K562 (cell line): Measurements from ENCODE around the gene SCARF1. TPM values are rescaled to one million over a fixed set of nuclear protein-coding genes. Genes with fewer than 3 reads are reported as not detected.

Experiments used
- ARNT ChIP-seq, 2 experiments: fragments of 450-650 bp; IDR thresholded peaks; 2 replicates each; pipeline ENCODE4 v1.6.1; 2016; ENCODE audit warnings: mild to moderate bottlenecking in 1 of 2
- CBX5 ChIP-seq: IDR thresholded peaks from 2 replicates; pipeline ENCODE4 v1.6.1; 2014; ENCODE audit warnings: low read depth, borderline replicate concordance
- CBX8 ChIP-seq: fragments of 200-600 bp; sonication (generic); IDR thresholded peaks from 2 replicates; pipeline ENCODE4 v1.6.1; 2012; ENCODE audit warnings: borderline replicate concordance, mixed run types, low read depth, mild to moderate bottlenecking, moderate library complexity, mixed read lengths, low read length, control low read depth, inconsistent platforms; ENCODE audit not compliant: poor library complexity, severe bottlenecking; ENCODE audit errors: extremely low read depth
- CREB1 ChIP-seq, 2 experiments: sonication (generic) in 1 of 2; formaldehyde crosslinking in 1 of 2; IDR thresholded peaks; 2 replicates each; pipeline versions ENCODE4 v1.6.1 to v1.8.0; 2012 to 2022; ENCODE audit warnings: inconsistent platforms in 1 of 2, mild to moderate bottlenecking in 1 of 2, missing genetic modification reagents in 1 of 2, moderate library complexity in 1 of 2
- HNRNPH1 ChIP-seq: fragments of 200-400 bp; formaldehyde crosslinking; optimal IDR thresholded peaks from 2 replicates; pipeline ENCODE3; 2017; ENCODE audit warnings: low read depth, mild to moderate bottlenecking, low read length, moderate library complexity
- KDM5B ChIP-seq: fragments of 200-600 bp; sonication (generic); IDR thresholded peaks from 2 replicates; pipeline ENCODE4 v1.6.1; 2012; ENCODE audit warnings: low read depth, mild to moderate bottlenecking, moderate library complexity, low read length, control low read depth, inconsistent platforms; ENCODE audit not compliant: insufficient replicate concordance
- MGA ChIP-seq: fragments of 450-650 bp; IDR thresholded peaks from 2 replicates; pipeline ENCODE4 v1.6.1; 2016; ENCODE audit warnings: mild to moderate bottlenecking, moderate library complexity
- NFE2L1 ChIP-seq: fragments of 450-650 bp; IDR thresholded peaks from 2 replicates; pipeline ENCODE4 v1.6.1; 2016; ENCODE audit warnings: missing genetic modification characterization, low read depth, mild to moderate bottlenecking, missing compliant biosample characterization, moderate library complexity, borderline replicate concordance
- SAP30 ChIP-seq: fragments of 200-600 bp; sonication (generic); IDR thresholded peaks from 2 replicates; pipeline ENCODE4 v1.6.1; 2012; ENCODE audit warnings: borderline replicate concordance, low read depth, mild to moderate bottlenecking, moderate library complexity, low read length, control low read depth, inconsistent platforms; ENCODE audit not compliant: insufficient read depth, poor library complexity, severe bottlenecking
- THAP7 ChIP-seq: fragments of 250-450 bp; sonication (Bioruptor Pico); IDR thresholded peaks from 2 replicates; pipeline ENCODE4 v1.5.0; 2021
- ZNF165 ChIP-seq: fragments of 250-450 bp; sonication (Bioruptor Pico); IDR thresholded peaks from 2 replicates; pipeline ENCODE4 v1.4.0; 2020; ENCODE audit warnings: borderline replicate concordance
- ZNF75A ChIP-seq: fragments of 450-650 bp; formaldehyde crosslinking; IDR thresholded peaks from 2 replicates; pipeline ENCODE4 v1.4.0; 2020; ENCODE audit warnings: mild to moderate bottlenecking
- ZNF79 ChIP-seq: fragments of 250-450 bp; sonication (Bioruptor Pico); IDR thresholded peaks from 2 replicates; pipeline ENCODE4 v1.4.0; 2020; ENCODE audit warnings: low read depth, mild to moderate bottlenecking, moderate library complexity
- polyA plus RNA-seq, 8 experiments: library from polyadenylated mRNA; depleted of rRNA in 4 of 8; stranded (reverse) in 5 of 8; unstranded in 3 of 8; fragments of >200 nt; fragmentation: Nextera tagmentation in 2 of 8; fragmentation: Illumina TruSeq in 1 of 8; extraction: Ambion mirVana in 2 of 8; extraction: Trizol in 1 of 8; gene quantifications; 2 replicates each; pipeline versions ENCODE4 v1.2.1 to v1.2.3, GENCODE V29; 2011 to 2014; ENCODE audit warnings: inconsistent platforms in 1 of 8, missing spikeins in 1 of 8
- total RNA-seq, 7 experiments: library from RNA; depleted of rRNA in 6 of 7; stranded (reverse); fragments of >200 nt in 6 of 7; fragmentation: Illumina TruSeq in 2 of 7; extraction: Trizol in 2 of 7; gene quantifications; 2 replicates each; pipeline versions ENCODE4 v1.2.1 to v1.2.3, GENCODE V29; 2011 to 2021; ENCODE audit warnings: low replicate concordance in 1 of 7
- TF ChIP-seq, protein P1 (sequence below): fragments of 250-450 bp; sonication (Bioruptor Pico); IDR thresholded peaks from 2 replicates; pipeline ENCODE4 v1.8.0; 2021; ENCODE audit warnings: moderate library complexity, mild to moderate bottlenecking, inconsistent platforms

Gene SCARF1
- total and polyA plus RNA-seq, 9 of the 15 experiments (the other 6 are each of a cell fraction or from before 2014, with no cell fraction given): 0.04 to 2.1 (median 0.63) TPM

DNA sequence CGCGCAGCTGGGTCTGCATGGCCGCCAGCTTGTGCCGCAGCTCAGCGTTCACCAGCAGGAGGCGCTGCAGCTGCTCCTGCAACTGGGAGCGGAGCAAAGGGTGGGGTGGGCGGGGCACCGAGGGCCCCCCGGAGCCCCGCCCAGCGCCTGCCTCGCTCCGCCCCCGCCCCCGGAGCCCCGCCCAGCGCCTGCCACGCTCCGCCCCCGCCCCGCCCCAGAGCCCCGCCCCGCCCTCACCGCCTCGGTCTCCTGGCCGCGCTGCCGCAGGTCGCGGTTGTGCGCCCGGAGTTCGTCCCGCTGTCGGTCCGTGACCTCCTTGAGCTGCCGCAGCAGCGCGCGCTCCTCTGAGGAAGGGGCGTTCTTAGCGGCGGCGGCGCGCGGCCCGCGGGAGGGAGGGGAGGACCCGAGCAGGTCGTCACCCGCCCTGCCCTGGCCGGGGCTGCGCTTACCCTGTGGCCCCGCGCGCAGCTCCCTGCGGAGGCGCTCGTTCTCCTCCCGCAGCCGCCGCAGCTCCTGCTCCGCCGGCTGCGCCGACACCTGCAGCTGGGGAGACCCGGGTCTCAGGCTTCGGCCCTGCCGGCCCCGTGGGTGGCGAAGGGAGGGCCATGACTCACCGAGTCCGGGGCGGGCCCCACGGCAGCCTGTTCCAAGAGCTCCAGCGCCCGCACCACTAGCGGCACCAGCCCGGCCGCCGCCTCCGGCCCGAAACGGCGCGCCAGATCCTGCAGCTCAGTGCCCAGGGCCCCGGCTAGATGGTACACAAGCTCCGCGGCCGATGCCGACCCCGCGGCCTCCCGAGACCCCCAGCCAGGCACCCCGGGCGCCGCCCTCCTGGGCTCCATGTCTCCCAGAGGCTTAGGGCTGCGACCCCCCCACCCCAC is 3.7 kb upstream of the SCARF1 start (continued):
- TF ChIP-seq THAP7 (no peak), ARNT (IDR thresholded peaks at IDR 0.05) (no peak), ZNF79 (CRISPR knock-in tag) (no peak), HNRNPH1 (no peak), MGA (no peak), ZNF165 (CRISPR knock-in tag) (no peak), KDM5B (peak; percentile 45), CREB1 (IDR thresholded peaks at IDR 0.05) (no peak), CREB1 (CRISPR knock-in tag; IDR thresholded peaks at IDR 0.05) (no peak), CBX8 (no peak), CBX5 (no peak), SAP30 (peak; percentile 22), NFE2L1 (tag) (no peak), ZNF75A (CRISPR knock-in tag) (no peak)
- TF ChIP-seq, protein P1, sequence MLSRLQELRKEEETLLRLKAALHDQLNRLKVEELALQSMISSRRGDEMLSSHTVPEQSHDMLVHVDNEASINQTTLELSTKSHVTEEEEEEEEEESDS: no peak
